Kidney epithelial cell (primary cell): ENCODE data around the gene LHFPL6. TPM values are rescaled to one million over a fixed set of nuclear protein-coding genes. Genes with fewer than 3 reads are reported as not detected.

Source experiments
- DNase-seq: peaks from one replicate; pipeline ENCODE4 v3.0.0-alpha.2; 2010; ENCODE audit warnings: low read depth
- H3K27me3 ChIP-seq: 2 replicates; pipeline ENCODE4 v1.6.0; 2011; ENCODE audit warnings: low read length; ENCODE audit not compliant: control insufficient read depth, insufficient read depth
- H3K36me3 ChIP-seq: 2 replicates; pipeline ENCODE4 v1.5.1; 2011; ENCODE audit warnings: low read length; ENCODE audit not compliant: control insufficient read depth, insufficient read depth
- H3K4me3 ChIP-seq: 2 replicates; pipeline ENCODE4 v1.5.1; 2011; ENCODE audit warnings: low read depth, mild to moderate bottlenecking, control low read depth, low read length
- total RNA-seq: library from RNA; depleted of rRNA; stranded (reverse); fragments of >200 nt; gene quantifications from 2 replicates; pipeline ENCODE4 v1.2.3, GENCODE V29; 2015
- TF ChIP-seq, protein P1 (sequence below): IDR thresholded peaks from 2 replicates; pipeline ENCODE4 v1.5.1; 2011; ENCODE audit warnings: mild to moderate bottlenecking, moderate library complexity, low read length, control low read depth, inconsistent platforms; ENCODE audit not compliant: insufficient read depth, poor library complexity, severe bottlenecking

The LHFPL6 gene
- total RNA-seq, 1 donor from 2014 or later, result 7.0 TPM

DNA sequence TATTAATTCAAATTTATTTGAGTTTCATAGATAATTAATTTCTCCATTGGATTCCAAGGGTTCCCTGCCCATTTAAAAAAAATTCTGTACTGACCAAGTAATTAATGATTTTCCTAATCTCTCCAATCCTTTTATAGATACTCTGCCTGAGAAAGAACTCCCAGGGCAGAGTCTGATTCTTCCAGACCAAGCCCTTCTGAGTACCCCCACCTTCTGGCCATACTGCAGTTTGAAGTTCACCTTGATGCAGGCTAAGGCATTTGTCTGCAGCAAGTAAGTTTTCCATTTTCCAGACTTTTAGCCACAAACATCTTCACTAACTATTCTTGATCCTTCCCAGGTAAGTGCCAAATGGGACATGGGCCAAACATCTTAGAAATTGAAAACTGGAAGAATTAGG, 195.9 kb downstream of the LHFPL6 start:
- Histone ChIP-seq H3K27me3 (no peaks in the 10 kb centered on the region), H3K36me3 (no peaks in the 10 kb centered on the region), H3K4me3 (no peak overlapping the region)
- TF ChIP-seq, protein P1, sequence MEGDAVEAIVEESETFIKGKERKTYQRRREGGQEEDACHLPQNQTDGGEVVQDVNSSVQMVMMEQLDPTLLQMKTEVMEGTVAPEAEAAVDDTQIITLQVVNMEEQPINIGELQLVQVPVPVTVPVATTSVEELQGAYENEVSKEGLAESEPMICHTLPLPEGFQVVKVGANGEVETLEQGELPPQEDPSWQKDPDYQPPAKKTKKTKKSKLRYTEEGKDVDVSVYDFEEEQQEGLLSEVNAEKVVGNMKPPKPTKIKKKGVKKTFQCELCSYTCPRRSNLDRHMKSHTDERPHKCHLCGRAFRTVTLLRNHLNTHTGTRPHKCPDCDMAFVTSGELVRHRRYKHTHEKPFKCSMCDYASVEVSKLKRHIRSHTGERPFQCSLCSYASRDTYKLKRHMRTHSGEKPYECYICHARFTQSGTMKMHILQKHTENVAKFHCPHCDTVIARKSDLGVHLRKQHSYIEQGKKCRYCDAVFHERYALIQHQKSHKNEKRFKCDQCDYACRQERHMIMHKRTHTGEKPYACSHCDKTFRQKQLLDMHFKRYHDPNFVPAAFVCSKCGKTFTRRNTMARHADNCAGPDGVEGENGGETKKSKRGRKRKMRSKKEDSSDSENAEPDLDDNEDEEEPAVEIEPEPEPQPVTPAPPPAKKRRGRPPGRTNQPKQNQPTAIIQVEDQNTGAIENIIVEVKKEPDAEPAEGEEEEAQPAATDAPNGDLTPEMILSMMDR, result no peak
- DNase-seq, result no peak

DNA sequence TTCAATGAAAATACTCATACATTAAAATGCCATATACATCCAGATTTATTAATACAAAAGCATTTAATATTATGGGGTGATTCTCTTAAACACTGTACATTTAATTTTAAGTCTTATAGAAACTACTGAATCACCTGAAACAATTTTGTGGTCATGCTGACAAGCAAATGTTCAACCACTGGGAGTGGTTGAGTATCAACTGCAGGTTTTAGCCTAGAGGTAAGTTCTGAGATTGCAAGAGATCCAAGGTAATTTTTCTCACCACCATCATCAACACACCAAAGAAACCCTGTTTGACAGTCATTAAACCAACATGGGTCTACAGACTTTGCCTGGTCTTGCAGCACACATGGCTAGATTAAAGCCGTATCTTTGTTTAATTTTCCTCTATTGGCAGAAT, 196.3 kb downstream of the LHFPL6 start:
- Histone ChIP-seq H3K4me3 (no peak overlapping the region), H3K27me3 (no peaks in the 10 kb centered on the region), H3K36me3 (no peaks in the 10 kb centered on the region)
- no peak for DNase-seq
- TF ChIP-seq, protein P1, result no peak

DNA sequence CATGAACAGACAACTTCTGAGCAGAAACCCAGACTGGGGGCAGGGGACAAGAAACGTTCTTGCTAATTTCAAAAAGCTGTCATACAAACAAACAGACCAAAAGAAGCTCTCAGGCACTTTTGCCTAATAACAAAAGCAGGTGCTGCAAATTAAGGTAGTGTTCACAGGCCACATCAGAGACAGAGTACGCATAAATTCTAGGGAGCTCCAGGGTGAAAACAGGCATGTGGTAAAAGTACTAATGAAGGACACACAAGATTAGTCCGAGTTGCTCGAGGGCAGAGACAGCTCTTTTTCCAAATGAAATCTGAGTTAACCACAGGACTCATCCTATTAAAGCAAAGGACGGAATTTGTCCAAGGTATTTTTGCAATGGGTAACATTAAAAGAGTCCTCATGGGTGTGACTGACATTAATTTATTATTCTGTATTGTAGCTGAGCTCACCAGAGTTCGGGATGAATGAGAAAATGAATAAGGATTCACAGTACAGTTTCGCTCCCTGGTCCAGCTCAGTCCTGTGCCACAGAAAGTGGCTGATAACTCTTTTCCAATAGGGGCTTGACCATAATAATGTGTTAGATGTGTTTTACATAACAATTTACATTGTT, 197.3 kb downstream of the LHFPL6 start:
- TF ChIP-seq, protein P1, result no peak
- no peaks in the 10 kb centered on the region for H3K36me3 ChIP-seq
- no peaks in the 10 kb centered on the region for H3K27me3 ChIP-seq
- no peak for DNase-seq
- no peak overlapping the region for H3K4me3 ChIP-seq

DNA sequence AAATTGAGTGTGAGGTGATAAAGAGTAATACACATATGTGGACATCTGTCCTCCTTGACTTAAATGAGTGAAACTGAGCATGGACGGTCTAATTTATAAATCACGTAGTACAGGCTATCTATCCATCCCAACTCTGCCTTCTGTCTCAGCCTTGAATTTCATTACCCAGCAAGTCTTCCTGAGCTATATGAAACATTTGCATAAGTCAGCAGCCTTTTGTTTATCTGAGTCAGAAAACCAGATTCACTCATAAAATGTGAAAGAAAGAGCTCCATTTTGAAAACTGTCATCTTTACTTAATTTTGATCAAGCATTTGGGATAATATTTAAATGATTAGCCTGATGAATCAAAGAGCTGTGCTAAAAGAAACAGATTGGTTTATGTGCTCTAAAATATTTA, 197.9 kb downstream of the LHFPL6 start:
- TF ChIP-seq, protein P1, result no peak
- Histone ChIP-seq H3K4me3 (no peak overlapping the region), H3K36me3 (no peaks in the 10 kb centered on the region), H3K27me3 (no peaks in the 10 kb centered on the region)
- no peak for DNase-seq

DNA sequence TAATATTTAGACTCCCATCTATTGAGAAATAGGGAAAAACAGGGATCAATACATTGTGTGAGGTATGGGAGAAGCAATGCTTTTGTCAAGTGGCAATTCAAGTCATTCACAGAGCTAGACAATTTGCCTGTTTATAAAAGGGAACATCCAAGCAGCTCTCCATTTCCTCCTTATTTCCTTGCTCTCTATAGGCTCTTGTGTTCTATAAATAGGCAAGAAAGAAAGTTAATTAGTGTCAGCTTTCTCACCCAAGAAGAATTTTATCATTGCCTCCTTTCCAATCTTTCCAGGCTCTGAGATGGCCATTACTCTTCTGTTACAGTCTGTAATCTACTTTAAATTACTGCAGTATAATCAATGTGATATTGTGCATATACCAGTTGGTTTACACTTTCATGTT, 199.9 kb downstream of the LHFPL6 start:
- Histone ChIP-seq H3K36me3 (no peaks in the 10 kb centered on the region), H3K27me3 (no peaks in the 10 kb centered on the region), H3K4me3 (no peak overlapping the region)
- no peak for DNase-seq
- TF ChIP-seq, protein P1, result no peak

DNA sequence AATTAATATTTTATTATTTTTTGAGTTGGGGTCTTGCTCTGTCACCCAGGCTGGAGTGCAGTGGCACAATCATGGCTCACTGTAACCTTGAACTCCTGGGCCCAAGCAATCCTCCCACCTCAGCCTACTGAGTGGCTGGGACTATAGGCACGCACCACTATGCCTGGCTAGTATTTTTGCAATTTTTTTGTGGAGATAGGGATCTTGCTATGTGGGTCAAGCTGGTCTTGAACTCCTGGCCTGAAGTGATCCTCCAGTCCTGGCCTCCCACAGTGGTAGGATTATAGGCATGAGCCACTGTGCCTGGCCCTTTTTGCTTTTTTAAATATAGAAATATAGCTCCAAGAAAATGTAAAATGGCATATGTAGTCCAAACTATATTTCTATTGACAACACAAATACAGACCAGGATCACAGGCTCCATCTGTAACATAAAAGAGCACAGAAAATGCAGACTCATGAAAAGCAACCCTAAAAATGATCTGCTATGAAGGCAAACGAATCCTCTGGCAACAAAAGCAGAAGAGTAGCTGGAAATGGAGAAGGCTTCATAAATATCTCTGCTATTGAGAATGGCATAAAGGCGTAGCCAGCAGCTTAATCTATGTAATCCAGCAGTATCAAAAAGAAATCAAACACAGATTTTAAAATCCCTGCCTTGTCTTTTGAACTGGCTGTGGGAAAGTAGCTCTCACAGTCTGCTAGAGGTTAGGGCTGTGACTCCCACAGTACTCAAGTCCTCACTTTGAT, 200.6 kb downstream of the LHFPL6 start:
- TF ChIP-seq, protein P1, result no peak
- Histone ChIP-seq H3K27me3 (no peaks in the 10 kb centered on the region), H3K4me3 (no peak overlapping the region), H3K36me3 (no peaks in the 10 kb centered on the region)
- no peak for DNase-seq
